ENCODE results near the gene ZNF682.
"Not testable (repeated sequence)": the region's sequence is repeated elsewhere in the genome, so short reads cannot be mapped to it uniquely, and the experiment has no call there.

ZNF682 gene

GRCh38 chr19:19966862-19967261 lies 72.4 kb downstream of the ZNF682 start:
- no peak overlapping the region for H3K4me3 ChIP-seq (ENCODE audit: low read depth, low read length)
- TF ChIP-seq, protein P1, sequence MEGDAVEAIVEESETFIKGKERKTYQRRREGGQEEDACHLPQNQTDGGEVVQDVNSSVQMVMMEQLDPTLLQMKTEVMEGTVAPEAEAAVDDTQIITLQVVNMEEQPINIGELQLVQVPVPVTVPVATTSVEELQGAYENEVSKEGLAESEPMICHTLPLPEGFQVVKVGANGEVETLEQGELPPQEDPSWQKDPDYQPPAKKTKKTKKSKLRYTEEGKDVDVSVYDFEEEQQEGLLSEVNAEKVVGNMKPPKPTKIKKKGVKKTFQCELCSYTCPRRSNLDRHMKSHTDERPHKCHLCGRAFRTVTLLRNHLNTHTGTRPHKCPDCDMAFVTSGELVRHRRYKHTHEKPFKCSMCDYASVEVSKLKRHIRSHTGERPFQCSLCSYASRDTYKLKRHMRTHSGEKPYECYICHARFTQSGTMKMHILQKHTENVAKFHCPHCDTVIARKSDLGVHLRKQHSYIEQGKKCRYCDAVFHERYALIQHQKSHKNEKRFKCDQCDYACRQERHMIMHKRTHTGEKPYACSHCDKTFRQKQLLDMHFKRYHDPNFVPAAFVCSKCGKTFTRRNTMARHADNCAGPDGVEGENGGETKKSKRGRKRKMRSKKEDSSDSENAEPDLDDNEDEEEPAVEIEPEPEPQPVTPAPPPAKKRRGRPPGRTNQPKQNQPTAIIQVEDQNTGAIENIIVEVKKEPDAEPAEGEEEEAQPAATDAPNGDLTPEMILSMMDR (IDR thresholded peaks at IDR 0.05; ENCODE audit: low read depth, low read length, missing control alignments): no peak
- DNase-seq (ENCODE audit: low read depth): no peak

DNA sequence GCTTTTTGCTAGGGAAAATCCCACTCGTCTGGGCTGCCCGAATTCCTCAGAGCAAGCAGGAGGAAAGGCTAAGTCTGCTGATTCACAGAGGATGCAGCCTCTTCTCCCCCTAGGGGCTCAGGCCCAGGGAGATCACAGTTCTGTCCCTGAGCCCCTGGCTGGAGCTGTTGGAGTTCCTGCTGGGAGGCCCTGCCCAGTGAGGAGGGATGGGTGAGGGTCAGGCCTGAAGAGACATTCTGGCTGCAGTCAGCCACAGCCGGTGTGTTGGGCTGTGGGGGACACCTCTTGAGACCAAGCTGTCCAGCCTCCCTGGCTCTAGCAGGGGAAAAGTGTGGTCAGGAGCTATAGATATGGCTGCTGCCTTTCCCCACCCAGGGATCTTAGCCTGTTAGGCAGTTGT lies 73.2 kb downstream of the ZNF682 start:
- not testable (repeated sequence) for DNase-seq (ENCODE audit: low read depth); H3K4me3 ChIP-seq (ENCODE audit: low read depth, low read length)

GRCh38 chr19:19964416-19964815 lies 74.9 kb downstream of the ZNF682 start:
- TF ChIP-seq, protein P1 (IDR thresholded peaks at IDR 0.05; ENCODE audit: low read depth, low read length, missing control alignments): no peak
- no peak for DNase-seq (ENCODE audit: low read depth)
- H3K4me3 ChIP-seq (ENCODE audit: low read depth, low read length): no peak overlapping the region

DNA sequence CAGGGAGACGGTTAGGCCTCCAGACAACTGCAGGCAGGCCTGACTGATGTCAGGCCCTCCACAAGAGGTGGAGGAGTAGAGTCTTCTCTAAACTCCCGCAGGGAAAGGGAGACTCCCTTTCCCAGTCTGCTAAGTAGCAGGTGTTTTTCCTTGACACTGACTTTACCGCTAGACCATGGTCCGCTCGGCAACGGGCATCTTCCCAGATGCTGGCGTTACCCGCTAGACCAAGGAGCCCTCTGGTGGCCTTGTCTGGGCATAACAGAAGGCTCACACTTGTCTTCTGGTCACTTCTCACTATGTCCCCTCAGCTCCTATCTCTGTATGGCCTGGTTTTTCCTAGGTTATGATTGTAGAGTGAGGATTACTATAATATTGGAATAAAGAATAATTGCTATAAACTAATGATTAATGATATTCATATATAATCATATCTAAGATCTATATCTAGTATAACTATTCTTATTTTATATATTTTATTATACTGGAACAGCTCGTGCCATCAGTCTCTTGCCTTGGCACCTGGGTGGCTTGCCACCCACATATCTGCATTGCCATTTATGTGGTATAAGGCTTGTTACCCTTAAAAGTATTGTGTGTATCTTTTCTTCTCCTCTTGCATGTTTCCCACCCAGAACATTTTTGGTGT lies 80.0 kb downstream of the ZNF682 start:
- TF ChIP-seq, protein P1 (IDR thresholded peaks at IDR 0.05; ENCODE audit: low read depth, low read length, missing control alignments): peak; percentile 58
- peak; percentile 16 for DNase-seq (ENCODE audit: low read depth)
- not testable (repeated sequence) for H3K4me3 ChIP-seq (ENCODE audit: low read depth, low read length)

DNA sequence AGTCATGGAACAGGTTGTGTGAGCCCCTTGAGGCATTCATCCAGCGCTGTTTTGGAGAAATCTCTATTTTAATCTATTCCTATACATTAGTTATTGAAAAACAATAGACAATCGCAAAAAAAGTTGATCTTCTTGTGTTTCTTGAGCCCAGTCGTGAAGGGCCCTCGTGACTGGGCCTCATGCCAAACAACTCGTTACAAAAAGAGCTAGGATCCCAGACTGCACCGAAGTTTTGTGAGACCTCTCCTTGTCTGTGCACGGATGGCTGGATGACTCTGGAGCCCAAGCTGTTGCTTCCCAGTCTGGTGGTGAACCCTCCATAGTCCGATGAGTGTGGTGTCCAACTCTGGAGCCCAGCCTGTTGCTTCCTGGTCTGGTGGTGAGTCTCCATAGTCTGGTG lies 81.5 kb downstream of the ZNF682 start:
- not testable (repeated sequence) for DNase-seq (ENCODE audit: low read depth); H3K4me3 ChIP-seq (ENCODE audit: low read depth, low read length)

GRCh38 chr19:19956434-19957075 lies 82.8 kb downstream of the ZNF682 start:
- no peak for DNase-seq (ENCODE audit: low read depth)
- TF ChIP-seq, protein P1 (IDR thresholded peaks at IDR 0.05; ENCODE audit: low read depth, low read length, missing control alignments): no peak
- no peak overlapping the region for H3K4me3 ChIP-seq (ENCODE audit: low read depth, low read length)

DNA sequence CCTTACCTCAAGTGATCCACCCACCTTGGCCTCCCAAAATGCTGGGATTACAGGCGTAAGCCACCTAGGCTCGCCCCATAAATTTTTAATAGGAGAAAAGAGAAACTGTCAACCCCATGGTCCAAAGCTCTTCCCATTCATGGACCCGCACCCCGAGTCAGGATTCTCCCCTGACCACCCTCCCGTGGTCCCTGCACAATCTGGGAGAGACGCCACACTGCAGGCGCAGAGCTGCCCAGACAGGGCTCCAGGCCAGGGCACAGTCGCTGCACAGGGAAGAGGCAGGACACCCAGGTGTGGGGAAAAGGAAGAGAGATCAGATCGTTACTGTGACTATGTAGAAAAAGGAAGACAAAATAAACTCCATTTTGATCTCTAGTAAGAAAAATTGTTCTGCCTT lies 84.1 kb downstream of the ZNF682 start:
- H3K4me3 ChIP-seq (ENCODE audit: low read depth, low read length): no peak overlapping the region
- TF ChIP-seq, protein P1 (IDR thresholded peaks at IDR 0.05; ENCODE audit: low read depth, low read length, missing control alignments): no peak
- DNase-seq (ENCODE audit: low read depth): no peak

All from GM12864 (cell line).